ENCODE measurements around the gene CCDC194.

- no peak for TF ChIP-seq CTCF (IDR thresholded peaks at IDR 0.05 in 2 of 3, conservative IDR thresholded peaks at IDR 0.05 in 1 of 3; ENCODE audit: borderline replicate concordance in 1 of 3, insufficient read depth in 1 of 3, low read depth in 2 of 3, low read length in 2 of 3)
- TF ChIP-seq EZH2phosphoT487 (IDR thresholded peaks at IDR 0.05; ENCODE audit: borderline replicate concordance), result no peak
- no peak for TF ChIP-seq YY1 (IDR thresholded peaks at IDR 0.05; ENCODE audit: extremely low read depth, insufficient replicate concordance, low read depth, low read length)
- no peak for TF ChIP-seq TCF7L2 (IDR thresholded peaks at IDR 0.05; ENCODE audit: borderline replicate concordance, extremely low read depth, insufficient read depth, insufficient read length)
Observed at GRCh38 chr19:17418710-17419109, 24.7 kb upstream of the CCDC194 start.

All from HCT116 (cell line).